ENCODE data around the gene AUTS2. TPM values are rescaled to one million over a fixed set of nuclear protein-coding genes. Genes with fewer than 3 reads are reported as not detected.
A peak's percentile ranks its signal among the peaks of the same experiment; 100 is the strongest.

The AUTS2 gene
- total and polyA plus RNA-seq, 2 of the 8 experiments (the other 6 are each of a cell fraction or from before 2014, with no cell fraction given) = 25.9 to 101 TPM

DNA sequence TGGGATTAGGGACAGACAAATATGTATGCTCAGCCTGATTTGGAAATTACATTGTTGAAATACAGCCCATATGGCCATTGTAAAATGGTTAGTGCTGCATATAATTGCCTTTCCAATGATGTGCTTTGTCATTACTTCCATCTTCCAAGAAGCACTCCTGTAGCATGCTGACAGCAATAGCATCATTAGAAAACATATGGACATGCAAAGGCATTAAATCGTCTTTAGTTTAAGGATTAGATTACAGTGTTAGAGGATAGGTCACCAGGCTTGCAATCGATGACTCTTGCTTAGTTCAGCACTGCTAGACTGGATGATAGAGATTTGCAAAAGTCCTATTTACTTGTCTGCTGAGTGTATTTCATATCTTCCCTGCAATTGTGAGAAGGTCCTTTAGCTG lies 17.4 kb downstream of the AUTS2 start:
- H2BK120ac ChIP-seq (replicated peaks; ENCODE audit: low read depth, low read length) = no peak overlapping the region
- no peak overlapping the region for H3K18ac ChIP-seq (ENCODE audit: extremely low read depth, low read length)
- POLR2A ChIA-PET (ENCODE audit: partially characterized antibody) = no interaction called here
- H4K91ac ChIP-seq (replicated peaks; ENCODE audit: insufficient read length, low read length) = no peak overlapping the region
- no peak overlapping the region; a peak in 1 of 7 replicates for H3K9ac ChIP-seq (replicated peaks in 1 of 4; ENCODE audit: extremely low read depth in 1 of 4, low read depth in 3 of 4, low read length in 3 of 4)
- no peak overlapping the region for H2BK20ac ChIP-seq (ENCODE audit: low read length)
- H2BK5ac ChIP-seq (ENCODE audit: low read depth, low read length) = no peak overlapping the region
- H3K14ac ChIP-seq (ENCODE audit: insufficient read length) = no peak overlapping the region
- H4K8ac ChIP-seq (ENCODE audit: extremely low read depth, insufficient read depth, low read length) = no peak overlapping the region
- no peaks in the 10 kb centered on the region for H3K79me2 ChIP-seq (ENCODE audit: control insufficient read depth in 1 of 2, insufficient read depth in 2 of 2, low read length in 2 of 2)
- no peak overlapping the region for H3K4me2 ChIP-seq (ENCODE audit: insufficient read depth in 1 of 2, low read depth in 2 of 2, low read length in 2 of 2)
- no peak for FAIRE-seq
- peaks cover 85 to 99% (median 94%) of the 10 kb centered on the region in 4 experiments for H3K27me3 ChIP-seq (replicated peaks in 1 of 4; ENCODE audit: control insufficient read depth in 3 of 4, extremely low read depth in 1 of 4, insufficient read depth in 3 of 4, low read length in 3 of 4)
- no peaks in the 10 kb centered on the region for H3K23me2 ChIP-seq (ENCODE audit: low read depth, low read length)
- no peak overlapping the region for H3K4ac ChIP-seq (replicated peaks; ENCODE audit: insufficient read length, low read depth, low read length)
- no peak overlapping the region for H3K23ac ChIP-seq (ENCODE audit: insufficient read length)
- no peak overlapping the region for H2AFZ ChIP-seq (ENCODE audit: low read length)
- no peak overlapping the region for H2BK15ac ChIP-seq (ENCODE audit: low read length)
- WGBS, 2 experiments (ENCODE audit: extremely low coverage in 1 of 2, insufficient coverage in 1 of 2, insufficient read length in 1 of 2, insufficient replicate concordance in 2 of 2, low coverage in 1 of 2, low lambda C conversion rate in 2 of 2, missing lambda C conversion rate in 1 of 2) = 76% methylated on average over 2 of the region's 2 CpGs; no CpG with 5 or more reads in 1 of the 2 experiments
- H3K36me3 ChIP-seq (ENCODE audit: control insufficient read depth in 2 of 4, insufficient read depth in 4 of 4, low read length in 3 of 4) = no peaks in the 10 kb centered on the region
- H4K5ac ChIP-seq (ENCODE audit: insufficient read length, low read depth, low read length) = no peak overlapping the region
- TF ChIP-seq EP300 (IDR thresholded peaks at IDR 0.05; ENCODE audit: borderline replicate concordance in 1 of 2, low read depth in 2 of 2, low read length in 2 of 2) (no peak), SUZ12 (IDR thresholded peaks at IDR 0.05; ENCODE audit: low read length) (0 out of 2 replicates have a peak, but pooled peaks have one; percentile 17)
- H3K27ac ChIP-seq (ENCODE audit: low read depth, low read length) = no peak overlapping the region
- no peak overlapping the region for H2AK5ac ChIP-seq (ENCODE audit: low read depth, low read length)
- H3K4me3 ChIP-seq (ENCODE audit: extremely low read depth in 1 of 4, insufficient read depth in 2 of 4, low read depth in 3 of 4, low read length in 4 of 4) = no peak overlapping the region
- no peaks in the 10 kb centered on the region for H3K9me3 ChIP-seq (ENCODE audit: insufficient read depth in 2 of 2, low read depth in 1 of 2, low read length in 1 of 2)
- no peak for DNase-seq (ENCODE audit: low read depth in 1 of 2, low spot score in 2 of 2)
- peaks cover 32 to 34% of the 10 kb centered on the region in 2 experiments for H4K20me1 ChIP-seq (replicated peaks in 1 of 2; ENCODE audit: control insufficient read depth in 1 of 2, insufficient read depth in 2 of 2, low read length in 2 of 2)
- CTCF ChIA-PET (ENCODE audit: partially characterized antibody) = no interaction called here
- H3K56ac ChIP-seq (replicated peaks; ENCODE audit: insufficient read length, low read depth, low read length) = no peak overlapping the region
- peaks cover 0 to 13% (median 6%) of the 10 kb centered on the region in 4 experiments; a peak in 5 of 7 replicates for H3K4me1 ChIP-seq (replicated peaks in 1 of 4; ENCODE audit: control insufficient read depth in 3 of 4, insufficient read depth in 4 of 4, low read length in 3 of 4)
- peaks cover 3% of the 10 kb centered on the region; the same call in 1 of the 2 replicates for H3K79me1 ChIP-seq (ENCODE audit: low read depth, low read length)
- H2BK12ac ChIP-seq (ENCODE audit: low read depth, low read length) = no peak overlapping the region
